Renal pelvis (tissue), 4 donors: ENCODE measurements around the gene ZDHHC12. TPM values are rescaled to one million over a fixed set of nuclear protein-coding genes. Genes with fewer than 3 reads are reported as not detected.

Source experiments
- DNase-seq: peaks from one replicate; pipeline ENCODE4 v3.0.0-alpha.2; 2013
- polyA plus RNA-seq, 3 donors: library from polyadenylated mRNA; unstranded; fragments of 120-200 nt; gene quantifications; one replicate each; pipeline ENCODE4 v1.2.1, GENCODE V29; 2013; ENCODE audit not compliant: insufficient read length in 3 of 3

ZDHHC12 gene
- polyA plus RNA-seq, 3 donors = 21.3 to 24.7 (median 23.4) TPM

GRCh38 chr9:128735373-128735772 is 11.4 kb upstream of the ZDHHC12 start:
- no peak for DNase-seq

GRCh38 chr9:128733256-128733655 is 9.3 kb upstream of the ZDHHC12 start:
- peak; percentile 81 for DNase-seq

- no peak for DNase-seq
Measured at GRCh38 chr9:128732576-128732975, 8.6 kb upstream of the ZDHHC12 start.

GRCh38 chr9:128731691-128732090 is 7.8 kb upstream of the ZDHHC12 start:
- DNase-seq = no peak

GRCh38 chr9:128731093-128731492 is 7.2 kb upstream of the ZDHHC12 start:
- DNase-seq = no peak

- no peak for DNase-seq
Measured at GRCh38 chr9:128729766-128730517, 6.0 kb upstream of the ZDHHC12 start.

GRCh38 chr9:128729302-128729701 is 5.4 kb upstream of the ZDHHC12 start:
- no peak for DNase-seq

GRCh38 chr9:128728298-128728697 is 4.4 kb upstream of the ZDHHC12 start:
- DNase-seq = no peak

GRCh38 chr9:128727640-128728248 is 3.8 kb upstream of the ZDHHC12 start:
- no peak for DNase-seq

GRCh38 chr9:128724744-128725211 is 851 bp upstream of the ZDHHC12 start:
- no peak for DNase-seq

- DNase-seq = no peak
Measured at GRCh38 chr9:128723352-128723865, 518 bp downstream of the ZDHHC12 start.

GRCh38 chr9:128722380-128723351 is 1.3 kb downstream of the ZDHHC12 start:
- DNase-seq = no peak

GRCh38 chr9:128721487-128722010 is 2.4 kb downstream of the ZDHHC12 start:
- no peak for DNase-seq

GRCh38 chr9:128720841-128721486 is 3.0 kb downstream of the ZDHHC12 start:
- DNase-seq = no peak

GRCh38 chr9:128719919-128720605 is 3.9 kb downstream of the ZDHHC12 start:
- no peak for DNase-seq

GRCh38 chr9:128718475-128718874 is 5.5 kb downstream of the ZDHHC12 start:
- no peak for DNase-seq

- DNase-seq = no peak
Measured at GRCh38 chr9:128718047-128718446, 5.9 kb downstream of the ZDHHC12 start.

GRCh38 chr9:128716581-128717254 is 7.2 kb downstream of the ZDHHC12 start:
- DNase-seq = no peak

GRCh38 chr9:128715436-128715750 is 8.5 kb downstream of the ZDHHC12 start:
- DNase-seq = no peak
